GM10266 (cell line): ENCODE results near the gene CLDN3.

ENCODE experiments used
- DNase-seq: peaks from one replicate; pipeline ENCODE4 v3.0.0; 2012; ENCODE audit errors: extremely low spot score
- TF ChIP-seq, protein P1 (sequence below): IDR thresholded peaks from 2 replicates; pipeline ENCODE4 v1.5.1; 2012; ENCODE audit warnings: mild to moderate bottlenecking, low read depth; ENCODE audit not compliant: control insufficient read depth, insufficient read depth; ENCODE audit errors: missing control alignments

CLDN3 gene, protein sequence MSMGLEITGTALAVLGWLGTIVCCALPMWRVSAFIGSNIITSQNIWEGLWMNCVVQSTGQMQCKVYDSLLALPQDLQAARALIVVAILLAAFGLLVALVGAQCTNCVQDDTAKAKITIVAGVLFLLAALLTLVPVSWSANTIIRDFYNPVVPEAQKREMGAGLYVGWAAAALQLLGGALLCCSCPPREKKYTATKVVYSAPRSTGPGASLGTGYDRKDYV

DNA sequence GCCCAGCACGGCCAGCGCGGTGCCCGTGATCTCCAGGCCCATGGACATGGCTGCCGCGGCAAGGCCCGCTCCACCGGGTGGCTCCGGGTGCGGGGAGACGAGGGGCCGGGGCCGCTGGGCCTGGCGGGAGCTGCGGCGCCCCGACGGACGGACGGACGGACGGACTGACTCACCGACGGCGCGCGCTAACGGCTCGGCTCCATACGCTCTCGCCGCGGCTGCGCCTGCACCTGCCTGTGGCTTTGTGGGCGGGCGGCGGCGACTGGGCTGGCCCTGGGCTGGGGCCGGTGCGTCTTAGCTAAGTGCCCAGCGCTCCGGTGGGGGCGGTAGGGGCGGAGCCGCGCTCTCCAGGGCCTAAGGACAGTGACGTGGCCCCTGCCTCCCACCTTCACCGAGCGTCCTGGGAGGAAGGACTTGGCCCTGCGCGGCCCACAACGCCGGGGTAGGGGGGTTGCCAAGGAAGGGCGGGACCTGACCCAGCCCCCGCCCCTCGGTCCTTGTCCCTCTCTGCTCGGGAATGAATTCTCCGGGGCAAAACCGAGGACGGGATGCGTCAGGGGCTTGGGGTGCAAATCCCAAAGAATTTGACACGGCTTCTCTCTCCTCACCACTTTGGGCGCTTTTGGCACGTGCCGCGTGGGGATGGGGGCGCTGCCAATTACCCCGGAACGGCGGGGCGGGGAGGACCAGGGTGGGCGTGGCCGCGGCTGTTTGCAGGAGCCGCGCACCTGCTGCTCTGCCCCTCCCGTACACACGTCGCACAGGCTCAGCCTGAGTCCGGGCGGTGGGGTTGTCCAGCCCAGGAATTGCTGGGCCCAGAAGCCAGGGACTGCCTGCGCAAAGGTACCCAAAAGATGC, at the start of gene CLDN3:
Gene CLDN3, minus strand, starts transcription at position 269 of the 858 bp plus-strand sequence. Its CDS starts 221 bp downstream, at position 48.
- TF ChIP-seq, protein P1, sequence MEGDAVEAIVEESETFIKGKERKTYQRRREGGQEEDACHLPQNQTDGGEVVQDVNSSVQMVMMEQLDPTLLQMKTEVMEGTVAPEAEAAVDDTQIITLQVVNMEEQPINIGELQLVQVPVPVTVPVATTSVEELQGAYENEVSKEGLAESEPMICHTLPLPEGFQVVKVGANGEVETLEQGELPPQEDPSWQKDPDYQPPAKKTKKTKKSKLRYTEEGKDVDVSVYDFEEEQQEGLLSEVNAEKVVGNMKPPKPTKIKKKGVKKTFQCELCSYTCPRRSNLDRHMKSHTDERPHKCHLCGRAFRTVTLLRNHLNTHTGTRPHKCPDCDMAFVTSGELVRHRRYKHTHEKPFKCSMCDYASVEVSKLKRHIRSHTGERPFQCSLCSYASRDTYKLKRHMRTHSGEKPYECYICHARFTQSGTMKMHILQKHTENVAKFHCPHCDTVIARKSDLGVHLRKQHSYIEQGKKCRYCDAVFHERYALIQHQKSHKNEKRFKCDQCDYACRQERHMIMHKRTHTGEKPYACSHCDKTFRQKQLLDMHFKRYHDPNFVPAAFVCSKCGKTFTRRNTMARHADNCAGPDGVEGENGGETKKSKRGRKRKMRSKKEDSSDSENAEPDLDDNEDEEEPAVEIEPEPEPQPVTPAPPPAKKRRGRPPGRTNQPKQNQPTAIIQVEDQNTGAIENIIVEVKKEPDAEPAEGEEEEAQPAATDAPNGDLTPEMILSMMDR: no peak
- DNase-seq: no peak

DNA sequence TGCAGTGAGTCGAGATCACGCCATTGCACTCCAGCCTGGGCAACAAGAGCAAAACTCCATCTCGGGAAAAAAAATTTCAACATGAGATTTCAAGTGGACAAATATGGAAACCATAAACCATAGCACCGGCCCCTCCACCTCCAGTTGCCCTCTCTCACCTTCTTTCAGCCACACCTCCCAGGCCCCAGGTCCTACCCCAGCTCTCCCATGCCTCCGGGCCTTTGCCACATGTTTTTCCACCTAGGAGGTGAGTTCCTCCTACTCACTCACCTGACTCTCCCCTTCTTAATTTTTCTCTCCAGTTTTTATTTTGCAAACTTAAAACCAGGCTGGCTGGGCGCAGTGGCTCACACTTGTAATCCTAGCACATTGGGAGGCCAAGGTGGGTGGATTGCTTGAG, 47.1 kb upstream of the CLDN3 start:
- TF ChIP-seq, protein P1: no peak
- DNase-seq: no peak

DNA sequence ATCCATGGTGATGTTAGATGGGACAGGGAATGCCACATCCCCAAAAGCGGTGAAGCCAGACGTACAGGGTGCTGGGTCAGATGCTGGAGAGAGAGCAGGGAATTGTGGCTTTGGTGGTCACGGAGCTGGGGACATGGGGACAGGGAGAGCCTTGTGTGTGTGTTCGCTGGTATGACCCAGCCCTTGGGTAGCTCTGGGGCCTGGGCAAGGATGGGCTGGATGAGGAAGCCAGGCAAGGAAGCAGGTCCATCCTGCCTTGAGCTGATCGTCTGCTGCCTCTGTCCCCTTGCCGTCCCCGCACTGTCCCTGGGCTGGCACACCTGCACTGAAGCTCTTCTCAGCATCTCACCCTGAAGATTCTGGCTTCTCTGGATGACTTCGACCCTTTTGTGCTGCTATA, 45.4 kb upstream of the CLDN3 start:
- DNase-seq: no peak
- TF ChIP-seq, protein P1: no peak

DNA sequence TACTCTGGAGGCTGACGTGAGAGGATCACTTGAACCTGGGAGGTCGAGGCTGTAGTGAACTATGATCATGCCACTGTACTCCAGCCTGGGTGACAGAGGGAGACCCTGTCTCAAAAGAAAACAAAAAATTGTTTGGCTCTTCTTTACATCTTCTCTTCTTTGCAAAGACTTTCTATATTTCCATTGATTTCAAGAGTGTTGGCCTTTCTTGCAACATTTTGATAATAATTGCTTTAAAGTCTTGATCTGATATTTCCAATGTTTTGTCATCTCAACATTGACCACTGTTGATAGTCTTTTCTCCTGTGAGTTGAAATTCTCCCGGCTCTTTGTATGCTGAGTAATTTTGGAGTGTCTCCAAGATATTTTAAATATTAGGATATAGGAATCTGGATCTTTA, 42.9 kb upstream of the CLDN3 start:
- TF ChIP-seq, protein P1: no peak
- no peak for DNase-seq

DNA sequence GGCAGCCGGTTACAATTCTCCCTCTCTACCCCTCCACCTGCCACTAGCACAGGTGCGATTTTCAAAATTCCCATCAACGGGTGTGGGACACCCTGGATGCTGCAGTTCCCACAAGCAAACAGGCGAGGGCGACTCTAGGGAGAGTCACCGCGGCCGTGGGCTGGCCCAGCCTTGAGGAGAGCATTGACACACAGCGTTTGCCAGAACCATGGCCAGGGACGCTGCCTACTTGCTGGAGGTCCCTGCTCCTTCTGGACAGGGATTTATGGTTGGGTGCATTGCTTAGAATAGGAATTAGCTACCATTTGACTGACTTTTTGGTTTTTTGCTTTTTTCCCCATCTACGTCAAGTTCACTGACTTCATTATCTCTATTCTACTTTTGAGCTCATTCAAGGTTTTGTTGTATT, 41.7 kb upstream of the CLDN3 start:
- DNase-seq: peak; percentile 66
- TF ChIP-seq, protein P1: peak; percentile 72

DNA sequence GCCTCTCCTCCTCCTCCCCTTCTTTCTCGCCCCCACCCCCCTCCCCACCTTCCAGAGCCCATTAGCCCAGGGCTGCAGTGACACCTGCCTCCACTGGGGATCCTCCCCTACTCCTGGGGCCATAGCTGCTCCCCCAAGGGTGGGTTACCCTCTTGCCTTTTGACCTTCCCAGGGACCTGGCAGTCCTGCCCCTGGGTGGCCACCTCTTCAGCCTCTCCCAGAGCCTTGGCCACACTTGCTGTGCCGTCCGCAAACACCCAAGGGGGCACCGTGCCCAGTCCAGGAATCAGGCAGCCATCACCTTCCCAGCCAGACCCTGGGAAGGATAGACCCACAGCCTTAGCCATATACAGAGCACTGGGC, 40.9 kb upstream of the CLDN3 start:
- TF ChIP-seq, protein P1: no peak
- no peak for DNase-seq

DNA sequence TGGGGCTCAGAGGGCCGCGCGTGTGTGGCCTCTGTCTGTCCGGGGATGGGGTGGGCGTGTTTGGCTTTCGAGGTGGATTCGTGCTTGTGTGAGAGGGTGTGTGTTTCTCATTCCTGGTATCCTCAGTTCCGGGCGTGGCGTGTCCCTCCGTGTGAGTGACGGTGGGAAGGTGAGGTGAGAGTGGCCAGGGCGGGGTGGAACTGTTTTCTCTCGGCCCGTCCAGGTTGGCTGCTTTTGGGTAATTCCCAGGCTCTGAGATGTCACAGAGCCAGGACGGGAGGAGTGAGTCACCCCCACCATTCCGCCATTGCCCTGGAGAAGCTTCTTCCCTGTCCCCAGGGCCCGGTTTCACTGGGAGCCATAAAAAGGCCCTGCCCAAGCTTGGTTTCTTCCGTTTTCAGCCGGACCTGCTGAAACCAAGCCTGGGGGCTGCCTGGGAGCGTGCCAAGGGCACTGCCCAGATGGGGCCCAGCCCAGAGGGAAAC, 39.4 kb upstream of the CLDN3 start:
- TF ChIP-seq, protein P1: no peak

More for the DNA sequence above, 39.4 kb upstream of the CLDN3 start:
- no peak for DNase-seq
